DND-41 (cell line): ENCODE results near the gene DPEP3.

ENCODE experiments used
- EZH2 ChIP-seq: IDR thresholded peaks from 3 replicates; pipeline ENCODE4 v1.6.1; 2012; ENCODE audit warnings: borderline replicate concordance, low read depth, mild to moderate bottlenecking, moderate library complexity, low read length, inconsistent platforms; ENCODE audit not compliant: severe bottlenecking
- TF ChIP-seq, protein P1 (sequence below): IDR thresholded peaks from 2 replicates; pipeline ENCODE4 v1.5.1; 2012; ENCODE audit warnings: borderline replicate concordance, low read length, moderate library complexity, mild to moderate bottlenecking; ENCODE audit not compliant: poor library complexity, severe bottlenecking; ENCODE audit errors: extremely low read depth

DNA sequence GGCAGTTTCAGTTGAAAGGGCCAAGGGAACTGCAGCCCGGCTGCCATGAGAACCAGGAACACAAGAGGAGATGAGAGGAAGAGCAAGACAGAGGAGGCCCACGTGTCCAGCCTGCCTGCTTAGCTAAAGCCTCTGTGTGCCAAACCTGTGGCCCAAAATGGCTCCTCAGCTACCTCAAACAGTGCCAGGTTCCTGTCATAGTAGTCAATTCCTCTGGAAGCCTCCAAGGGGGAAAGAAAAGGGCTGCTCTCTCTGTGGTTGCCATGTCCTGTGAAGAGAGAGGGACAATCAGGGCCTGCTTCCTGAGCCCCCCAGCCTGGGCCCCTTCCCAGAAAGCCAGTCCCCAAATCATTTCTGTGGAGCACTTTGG, 17.0 kb downstream of the DPEP3 start:
- TF ChIP-seq EZH2: no peak
- TF ChIP-seq, protein P1, sequence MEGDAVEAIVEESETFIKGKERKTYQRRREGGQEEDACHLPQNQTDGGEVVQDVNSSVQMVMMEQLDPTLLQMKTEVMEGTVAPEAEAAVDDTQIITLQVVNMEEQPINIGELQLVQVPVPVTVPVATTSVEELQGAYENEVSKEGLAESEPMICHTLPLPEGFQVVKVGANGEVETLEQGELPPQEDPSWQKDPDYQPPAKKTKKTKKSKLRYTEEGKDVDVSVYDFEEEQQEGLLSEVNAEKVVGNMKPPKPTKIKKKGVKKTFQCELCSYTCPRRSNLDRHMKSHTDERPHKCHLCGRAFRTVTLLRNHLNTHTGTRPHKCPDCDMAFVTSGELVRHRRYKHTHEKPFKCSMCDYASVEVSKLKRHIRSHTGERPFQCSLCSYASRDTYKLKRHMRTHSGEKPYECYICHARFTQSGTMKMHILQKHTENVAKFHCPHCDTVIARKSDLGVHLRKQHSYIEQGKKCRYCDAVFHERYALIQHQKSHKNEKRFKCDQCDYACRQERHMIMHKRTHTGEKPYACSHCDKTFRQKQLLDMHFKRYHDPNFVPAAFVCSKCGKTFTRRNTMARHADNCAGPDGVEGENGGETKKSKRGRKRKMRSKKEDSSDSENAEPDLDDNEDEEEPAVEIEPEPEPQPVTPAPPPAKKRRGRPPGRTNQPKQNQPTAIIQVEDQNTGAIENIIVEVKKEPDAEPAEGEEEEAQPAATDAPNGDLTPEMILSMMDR: no peak
